GM18507 (cell line): ENCODE results near the gene ERI3.

Experiments used
- DNase-seq: peaks from one replicate; pipeline ENCODE4 v3.0.0; 2011; ENCODE audit warnings: low read depth; ENCODE audit not compliant: insufficient read length; ENCODE audit errors: extremely low spot score
- FAIRE-seq: peaks from 2 replicates; lab custom pipeline; 2011; peaks lifted over from hg19 to GRCh38; lab: Jason Lieb, UNC

Gene ERI3

GRCh38 chr1:44323947-44324346, 31.1 kb downstream of the ERI3 start:
- DNase-seq (no peak), FAIRE-seq (no peak)

GRCh38 chr1:44322367-44322766, 32.7 kb downstream of the ERI3 start:
- no peak for DNase-seq

GRCh38 chr1:44321466-44321865, 33.6 kb downstream of the ERI3 start:
- FAIRE-seq = no peak
- DNase-seq = no peak

More at GRCh38 chr1:44322367-44322766, 32.7 kb downstream of the ERI3 start:
- no peak for FAIRE-seq

- FAIRE-seq = peak; percentile 86
- DNase-seq = peak; percentile 46
These were observed 36.7 kb downstream of the ERI3 start for GRCh38 chr1:44318097-44319088.

- DNase-seq = no peak
These were observed 38.8 kb downstream of the ERI3 start for GRCh38 chr1:44316231-44316759.

GRCh38 chr1:44315521-44315920, 39.5 kb downstream of the ERI3 start:
- FAIRE-seq (no peak), DNase-seq (no peak)

More at GRCh38 chr1:44316231-44316759, 38.8 kb downstream of the ERI3 start:
- peak; percentile 75 for FAIRE-seq

GRCh38 chr1:44314452-44314851, 40.6 kb downstream of the ERI3 start:
- no peak for FAIRE-seq

GRCh38 chr1:44313265-44313918, 41.7 kb downstream of the ERI3 start:
- FAIRE-seq (no peak), DNase-seq (no peak)

More at GRCh38 chr1:44314452-44314851, 40.6 kb downstream of the ERI3 start:
- DNase-seq = no peak

- DNase-seq = no peak
- FAIRE-seq = no peak
These were observed 42.5 kb downstream of the ERI3 start for GRCh38 chr1:44312399-44313196.

GRCh38 chr1:44310006-44310405, 45.1 kb downstream of the ERI3 start:
- no peak for FAIRE-seq
- DNase-seq = no peak

GRCh38 chr1:44305962-44306422, 49.1 kb downstream of the ERI3 start:
- FAIRE-seq (no peak), DNase-seq (no peak)

GRCh38 chr1:44303532-44303931, 51.5 kb downstream of the ERI3 start:
- FAIRE-seq = no peak
- no peak for DNase-seq

GRCh38 chr1:44302541-44302940, 52.5 kb downstream of the ERI3 start:
- FAIRE-seq (no peak), DNase-seq (no peak)

GRCh38 chr1:44301442-44301841, 53.6 kb downstream of the ERI3 start:
- DNase-seq (no peak), FAIRE-seq (no peak)

- FAIRE-seq (no peak), DNase-seq (no peak)
These were observed 54.2 kb downstream of the ERI3 start for GRCh38 chr1:44300852-44301251.

GRCh38 chr1:44297695-44298400, 57.2 kb downstream of the ERI3 start:
- no peak for DNase-seq
- no peak for FAIRE-seq

GRCh38 chr1:44296806-44297205, 58.3 kb downstream of the ERI3 start:
- no peak for DNase-seq
- FAIRE-seq = no peak

- DNase-seq (no peak), FAIRE-seq (no peak)
These were observed 59.0 kb downstream of the ERI3 start for GRCh38 chr1:44296086-44296485.

GRCh38 chr1:44294588-44295007, 60.5 kb downstream of the ERI3 start:
- DNase-seq = no peak

More at GRCh38 chr1:44294588-44295007, 60.5 kb downstream of the ERI3 start:
- FAIRE-seq = no peak
